Amniotic stem cell (primary cell): ENCODE measurements around the gene FYN.

Experiments
- DNase-seq: peaks from one replicate; lab custom pipeline; 2025; lab: John Stamatoyannopoulos, UW

FYN gene

GRCh38 chr6:111725446-111726112 lies 147.7 kb downstream of the FYN start:
- no peak for DNase-seq

GRCh38 chr6:111724505-111724904 lies 148.7 kb downstream of the FYN start:
- DNase-seq: no peak

- DNase-seq: no peak
Observed at GRCh38 chr6:111724039-111724438, 149.2 kb downstream of the FYN start.

DNA sequence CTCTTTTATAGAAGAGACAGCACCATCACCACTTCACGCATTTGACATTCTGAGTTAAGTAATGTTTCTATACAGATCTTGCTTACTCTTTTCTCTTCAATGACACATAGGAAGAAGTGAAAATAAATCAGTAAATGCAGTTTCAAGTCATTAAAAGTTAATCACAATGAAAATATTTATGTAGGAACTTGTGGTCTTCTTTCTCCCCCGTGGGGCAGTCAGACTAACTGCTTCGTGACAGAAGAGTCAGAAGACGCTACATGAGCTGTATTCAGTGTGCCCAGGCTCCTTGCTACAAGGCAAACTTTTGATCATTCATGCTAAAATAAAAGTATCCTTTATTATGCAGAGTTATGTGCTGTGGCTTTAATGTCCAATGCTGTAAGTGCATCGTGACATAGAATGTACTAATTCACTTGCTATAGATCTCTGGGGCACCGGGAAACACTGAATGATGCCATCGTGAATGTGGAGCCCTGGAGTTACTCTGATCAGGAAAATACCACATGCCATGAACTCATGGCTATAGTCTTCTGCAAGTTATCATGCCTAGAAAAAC lies 149.8 kb downstream of the FYN start:
- DNase-seq: no peak

DNA sequence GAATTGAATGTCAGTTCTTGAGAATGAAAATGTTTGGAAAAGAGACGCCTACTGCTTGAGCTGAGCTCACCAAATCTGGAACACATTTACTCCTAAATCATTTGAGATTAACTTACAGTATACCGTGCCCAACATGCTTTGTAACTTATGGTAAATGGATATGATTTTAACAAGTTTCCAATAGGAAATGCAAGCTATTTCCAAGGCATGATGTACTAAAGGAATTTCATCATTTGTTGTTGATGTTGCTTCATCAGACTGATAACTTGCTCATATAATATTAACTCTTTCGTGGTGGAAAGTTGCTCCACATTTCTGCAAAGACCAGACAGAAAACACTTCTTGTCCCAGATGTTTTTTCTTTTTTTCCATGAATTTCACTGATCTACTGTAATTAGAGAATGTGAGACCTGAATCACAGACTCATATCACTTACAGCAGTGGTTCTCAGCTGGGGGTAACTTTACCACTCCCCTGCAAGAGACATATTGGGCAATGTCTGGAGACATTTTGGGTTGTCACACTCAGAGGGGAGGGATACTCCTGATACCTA lies 151.0 kb downstream of the FYN start:
- DNase-seq: peak; percentile 15

DNA sequence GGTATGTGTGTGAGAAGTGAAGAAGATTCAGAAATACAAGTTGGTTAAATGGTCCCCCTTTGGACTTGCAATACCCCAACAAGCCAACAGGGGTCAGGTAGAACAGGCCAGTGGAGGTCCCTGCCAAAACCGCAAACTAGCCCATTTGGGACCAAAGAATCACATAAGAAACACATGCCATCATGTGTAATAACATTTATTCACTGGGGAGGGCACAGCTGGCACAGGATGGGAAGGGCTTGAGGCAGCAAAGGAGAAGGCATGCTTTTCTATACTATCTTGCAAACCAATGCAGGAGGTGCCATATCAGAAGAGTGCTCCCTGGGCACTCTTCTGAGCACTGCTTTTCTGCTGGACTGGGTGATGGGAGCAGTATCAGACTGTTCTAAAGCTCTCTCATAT lies 151.5 kb downstream of the FYN start:
- no peak for DNase-seq

GRCh38 chr6:111720931-111721496 lies 152.2 kb downstream of the FYN start:
- DNase-seq: no peak

DNA sequence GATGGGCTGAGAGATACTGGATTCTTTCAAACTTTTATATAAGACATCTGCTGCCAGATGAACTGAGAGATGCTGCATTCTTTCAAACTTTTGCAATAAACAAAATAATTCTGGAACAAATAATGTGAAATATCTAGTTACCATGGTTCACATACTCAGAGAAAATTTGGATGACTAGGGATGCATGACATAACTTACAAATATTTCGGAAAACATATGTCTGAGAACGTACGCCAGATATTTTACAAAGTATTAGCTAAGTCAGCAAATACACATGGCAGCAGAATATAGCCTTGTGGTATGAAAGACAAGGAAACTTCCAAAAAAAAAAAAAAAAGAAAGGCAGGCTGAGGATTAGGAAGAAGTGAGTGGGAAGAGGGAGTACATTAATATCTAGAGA lies 154.3 kb downstream of the FYN start:
- DNase-seq: no peak

- DNase-seq: no peak
Observed at GRCh38 chr6:111718326-111718725, 154.9 kb downstream of the FYN start.

GRCh38 chr6:111717621-111718020 lies 155.6 kb downstream of the FYN start:
- no peak for DNase-seq

- no peak for DNase-seq
Observed at GRCh38 chr6:111716325-111716724, 156.9 kb downstream of the FYN start.

- DNase-seq: no peak
Observed at GRCh38 chr6:111715321-111715720, 157.9 kb downstream of the FYN start.

- no peak for DNase-seq
Observed at GRCh38 chr6:111714416-111715270, 158.6 kb downstream of the FYN start.

DNA sequence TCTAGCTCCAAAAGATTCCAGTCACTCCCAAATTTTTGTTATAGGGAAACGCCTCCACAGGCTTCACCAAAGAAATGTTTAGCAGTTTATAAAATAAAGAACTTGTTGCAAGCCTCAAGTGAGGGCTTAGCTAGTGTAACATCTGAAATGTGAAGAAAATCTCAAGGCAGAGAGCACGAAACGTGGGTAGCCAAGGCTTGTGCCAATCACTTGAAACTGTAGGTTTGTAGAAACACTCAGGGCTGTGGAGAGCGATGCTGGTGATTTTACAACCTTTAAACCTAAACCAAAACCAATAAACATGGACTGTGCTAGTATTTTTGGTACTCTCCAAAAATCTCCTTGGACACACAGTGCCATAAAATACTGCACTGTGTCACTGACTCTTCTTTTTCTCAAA lies 159.4 kb downstream of the FYN start:
- no peak for DNase-seq

- no peak for DNase-seq
Observed at GRCh38 chr6:111713236-111713635, 160.0 kb downstream of the FYN start.

DNA sequence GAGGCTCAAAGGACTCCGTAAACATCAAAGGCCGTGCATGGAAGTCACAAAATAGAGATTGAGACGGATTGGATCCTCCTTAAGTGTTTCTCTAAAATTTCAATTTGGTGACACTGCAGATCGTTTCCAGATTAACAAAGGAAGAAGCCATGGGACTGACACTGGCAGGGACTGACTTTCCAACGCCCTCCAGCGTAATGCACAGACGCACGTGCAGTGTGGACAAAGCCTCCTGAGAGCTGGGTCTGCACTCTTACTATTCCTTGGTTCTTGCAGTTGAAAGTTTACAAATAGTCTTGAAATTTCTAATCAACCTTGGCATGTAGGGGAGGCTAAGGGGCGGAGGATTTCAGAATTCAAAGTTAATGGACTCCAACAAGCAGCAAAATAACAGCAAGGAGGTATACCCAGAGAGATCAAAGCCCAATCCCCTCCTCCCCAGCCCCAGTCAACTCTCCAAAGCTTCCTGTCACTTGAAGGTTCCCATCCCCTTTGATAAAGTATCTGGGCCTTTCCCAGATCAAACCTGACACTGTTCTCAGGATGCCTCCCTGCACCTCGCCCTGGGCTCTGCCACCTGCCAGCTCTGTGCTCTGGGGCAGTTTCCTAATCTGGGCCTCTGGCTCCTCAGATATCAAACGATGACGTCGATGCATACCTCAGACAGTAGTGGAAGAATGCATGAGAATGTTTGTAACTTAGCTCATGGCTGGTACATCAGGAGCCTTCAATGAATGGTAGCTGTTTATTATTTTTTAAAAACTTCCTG lies 161.1 kb downstream of the FYN start:
- DNase-seq: peak; percentile 3

GRCh38 chr6:111711476-111711875 lies 161.8 kb downstream of the FYN start:
- DNase-seq: no peak

- no peak for DNase-seq
Observed at GRCh38 chr6:111710911-111711310, 162.3 kb downstream of the FYN start.

- DNase-seq: no peak
Observed at GRCh38 chr6:111710439-111710838, 162.8 kb downstream of the FYN start.

DNA sequence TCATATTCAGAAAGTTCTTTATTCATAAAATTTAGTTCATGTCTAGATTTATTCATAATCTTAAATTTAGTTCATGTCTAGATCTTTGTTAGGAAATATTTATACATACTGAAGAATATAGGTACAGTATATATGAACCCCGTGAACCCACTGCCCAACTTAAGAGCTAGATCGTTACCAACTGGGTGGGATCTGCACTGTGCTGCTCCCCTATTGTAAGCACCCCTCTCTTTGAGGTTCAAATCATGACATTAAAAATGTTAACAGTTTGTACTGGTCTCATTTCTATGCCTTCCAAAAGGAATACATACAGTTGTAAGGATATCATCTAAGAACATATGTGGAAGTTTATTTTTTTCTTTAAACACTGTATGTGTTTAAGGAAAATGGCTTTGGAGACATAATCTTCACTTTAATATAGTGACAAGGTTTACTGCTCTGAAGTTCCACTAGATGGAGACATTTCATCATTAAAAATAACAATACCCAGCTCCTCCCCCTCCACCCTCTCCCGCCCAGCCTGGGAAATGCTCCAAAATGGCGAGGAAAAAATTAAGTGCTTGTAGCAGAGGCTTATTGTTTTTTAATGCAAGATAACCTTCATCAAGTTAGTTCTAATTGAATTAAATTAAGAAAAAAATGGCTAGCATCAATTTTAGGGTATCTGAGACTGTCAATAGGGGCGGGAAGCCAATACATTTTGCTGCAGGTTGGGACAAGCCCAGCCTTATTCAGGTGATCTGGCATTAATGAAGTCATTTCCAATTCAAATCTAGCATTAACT lies 163.4 kb downstream of the FYN start:
- peak; percentile 31 for DNase-seq

DNA sequence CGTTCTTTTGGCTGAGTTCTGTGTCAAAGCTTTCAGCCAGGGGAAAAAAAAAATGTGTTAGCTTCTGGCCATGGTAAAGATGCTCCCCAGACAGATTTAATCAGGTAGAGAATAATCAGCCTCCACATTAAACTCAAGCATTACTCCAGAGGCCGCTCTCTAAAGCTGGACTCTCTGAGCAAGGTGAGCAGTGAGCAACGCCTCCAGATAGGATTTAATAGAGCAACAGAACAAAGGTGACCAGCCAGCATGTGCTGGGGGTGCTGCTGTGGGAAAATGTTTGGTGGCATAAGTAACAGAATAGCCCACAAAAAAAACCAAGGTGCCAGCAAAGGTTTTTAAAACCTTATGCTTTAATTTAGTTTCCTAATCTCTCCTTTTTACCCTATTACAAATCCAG lies 164.1 kb downstream of the FYN start:
- no peak for DNase-seq
